Measurements from ENCODE around the gene ARG2.

GRCh38 chr14:67683842-67684241, 64.1 kb downstream of the ARG2 start:
- TF ChIP-seq EZH2phosphoT487 (IDR thresholded peaks at IDR 0.05; ENCODE audit: low read length): no peak
- TF ChIP-seq, protein P1, sequence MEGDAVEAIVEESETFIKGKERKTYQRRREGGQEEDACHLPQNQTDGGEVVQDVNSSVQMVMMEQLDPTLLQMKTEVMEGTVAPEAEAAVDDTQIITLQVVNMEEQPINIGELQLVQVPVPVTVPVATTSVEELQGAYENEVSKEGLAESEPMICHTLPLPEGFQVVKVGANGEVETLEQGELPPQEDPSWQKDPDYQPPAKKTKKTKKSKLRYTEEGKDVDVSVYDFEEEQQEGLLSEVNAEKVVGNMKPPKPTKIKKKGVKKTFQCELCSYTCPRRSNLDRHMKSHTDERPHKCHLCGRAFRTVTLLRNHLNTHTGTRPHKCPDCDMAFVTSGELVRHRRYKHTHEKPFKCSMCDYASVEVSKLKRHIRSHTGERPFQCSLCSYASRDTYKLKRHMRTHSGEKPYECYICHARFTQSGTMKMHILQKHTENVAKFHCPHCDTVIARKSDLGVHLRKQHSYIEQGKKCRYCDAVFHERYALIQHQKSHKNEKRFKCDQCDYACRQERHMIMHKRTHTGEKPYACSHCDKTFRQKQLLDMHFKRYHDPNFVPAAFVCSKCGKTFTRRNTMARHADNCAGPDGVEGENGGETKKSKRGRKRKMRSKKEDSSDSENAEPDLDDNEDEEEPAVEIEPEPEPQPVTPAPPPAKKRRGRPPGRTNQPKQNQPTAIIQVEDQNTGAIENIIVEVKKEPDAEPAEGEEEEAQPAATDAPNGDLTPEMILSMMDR (IDR thresholded peaks at IDR 0.05; ENCODE audit: low read length): no peak
